OCI-LY3 (cell line): Measurements from ENCODE around the gene ELMO1.

ENCODE experiments used
- H2AFZ ChIP-seq: fragments of 200-600, 300-600 bp; shearing (Covaris generic); 2 replicates; pipeline ENCODE4 v1.6.0; 2014; ENCODE audit warnings: antibody characterized with exemption, low read depth, low read length
- H3K27ac ChIP-seq: fragments of 200-600, 300-600 bp; sonication (generic); 2 replicates; pipeline ENCODE4 v1.5.1; 2014; ENCODE audit warnings: mild to moderate bottlenecking, low read length, moderate library complexity, mixed read lengths
- H3K27me3 ChIP-seq: fragments of 200-600, 300-600 bp; sonication (generic); 2 replicates; pipeline ENCODE4 v1.6.1; 2014; ENCODE audit warnings: low read depth, low read length, mixed read lengths
- H3K36me3 ChIP-seq: fragments of 200-600, 300-600 bp; sonication (generic); replicated peaks from 2 replicates; pipeline ENCODE3; 2014; ENCODE audit warnings: low read depth, low read length, mixed read lengths
- H3K4me1 ChIP-seq: fragments of 300-600, 200-600 bp; sonication (generic); 2 replicates; pipeline ENCODE4 v1.6.1; 2014; ENCODE audit warnings: low read length, mixed read lengths
- H3K4me2 ChIP-seq: fragments of 200-600, 300-600 bp; sonication (generic); 2 replicates; pipeline ENCODE4 v1.6.1; 2014; ENCODE audit warnings: low read length, mixed read lengths
- H3K4me3 ChIP-seq: fragments of 300-600, 200-600 bp; sonication (generic); 2 replicates; pipeline ENCODE4 v1.5.1; 2014; ENCODE audit warnings: antibody characterized with exemption, mild to moderate bottlenecking, low read length, moderate library complexity
- H3K79me2 ChIP-seq: fragments of 300-600, 200-600 bp; shearing (Covaris generic); 2 replicates; pipeline ENCODE4 v1.6.1; 2014; ENCODE audit warnings: mild to moderate bottlenecking, low read length, mixed read lengths
- H3K9ac ChIP-seq: fragments of 300-600, 200-600 bp; shearing (Covaris generic); 2 replicates; pipeline ENCODE4 v1.6.0; 2014; ENCODE audit warnings: mild to moderate bottlenecking, low read length, moderate library complexity
- H3K9me3 ChIP-seq: fragments of 200-600, 300-600 bp; shearing (Covaris generic); 2 replicates; pipeline ENCODE4 v1.6.1; 2014; ENCODE audit warnings: low read length, mixed read lengths; ENCODE audit not compliant: insufficient read depth
- H4K20me1 ChIP-seq: fragments of 200-600, 300-600 bp; sonication (generic); 2 replicates; pipeline ENCODE4 v1.6.1; 2016; ENCODE audit warnings: low read length, mixed read lengths; ENCODE audit not compliant: insufficient read depth
- CTCF ChIP-seq: fragments of 200-600, 300-600 bp; sonication (generic); IDR thresholded peaks from 2 replicates; pipeline ENCODE4 v1.5.1; 2014; ENCODE audit warnings: antibody characterized with exemption, low read length, low read depth
- EZH2phosphoT487 ChIP-seq: fragments of 200-600 bp; shearing (Covaris generic); IDR thresholded peaks from 2 replicates; pipeline ENCODE4 v1.6.1; 2018; ENCODE audit warnings: antibody characterized with exemption, mixed run types, low read depth

Gene ELMO1

GRCh38 chr7:36958111-36958733, 490.4 kb downstream of the ELMO1 start:
- Histone ChIP-seq H3K27ac (no peak overlapping the region), H3K79me2 (peaks cover 21% of the 10 kb centered on the region), H3K27me3 (no peaks in the 10 kb centered on the region), H4K20me1 (peaks cover 65% of the 10 kb centered on the region), H3K4me2 (no peak overlapping the region), H3K9me3 (no peaks in the 10 kb centered on the region), H3K4me3 (no peak overlapping the region), H3K36me3 (no peaks in the 10 kb centered on the region), H3K9ac (no peak overlapping the region), H2AFZ (no peak overlapping the region), H3K4me1 (peaks cover 19% of the 10 kb centered on the region)
- TF ChIP-seq EZH2phosphoT487 (no peak), CTCF (no peak)

GRCh38 chr7:36957620-36958019, 491.0 kb downstream of the ELMO1 start:
- Histone ChIP-seq H3K4me3 (no peak overlapping the region), H3K36me3 (peaks cover under 1% of the 10 kb centered on the region), H3K4me2 (no peak overlapping the region), H3K27me3 (no peaks in the 10 kb centered on the region), H4K20me1 (peaks cover 65% of the 10 kb centered on the region), H3K27ac (no peak overlapping the region), H3K4me1 (peaks cover 23% of the 10 kb centered on the region), H3K79me2 (peaks cover 21% of the 10 kb centered on the region), H2AFZ (no peak overlapping the region), H3K9ac (no peak overlapping the region), H3K9me3 (no peaks in the 10 kb centered on the region)
- TF ChIP-seq CTCF (no peak), EZH2phosphoT487 (no peak)

- Histone ChIP-seq H3K79me2 (peaks cover 22% of the 10 kb centered on the region; the same call in 1 of the 2 replicates), H4K20me1 (peaks cover 64% of the 10 kb centered on the region), H3K36me3 (peaks cover 7% of the 10 kb centered on the region), H3K9ac (no peak overlapping the region), H3K4me1 (peaks cover 31% of the 10 kb centered on the region), H3K4me3 (no peak overlapping the region), H3K4me2 (no peak overlapping the region), H3K9me3 (no peaks in the 10 kb centered on the region), H3K27ac (no peak overlapping the region), H3K27me3 (no peaks in the 10 kb centered on the region), H2AFZ (no peak overlapping the region)
- TF ChIP-seq EZH2phosphoT487: no peak
- no peak for TF ChIP-seq CTCF
Observed at GRCh38 chr7:36956814-36957213, 491.9 kb downstream of the ELMO1 start.

GRCh38 chr7:36955456-36956129, 493.1 kb downstream of the ELMO1 start:
- Histone ChIP-seq H3K9me3 (no peaks in the 10 kb centered on the region), H3K4me3 (no peak overlapping the region), H3K27me3 (no peaks in the 10 kb centered on the region), H3K79me2 (0 out of 2 replicates have a peak, but pooled peaks cover 18% of the 10 kb centered on the region), H3K4me1 (peaks cover 43% of the 10 kb centered on the region), H3K27ac (no peak overlapping the region), H3K9ac (no peak overlapping the region), H3K4me2 (no peak overlapping the region), H3K36me3 (peaks cover 12% of the 10 kb centered on the region), H4K20me1 (peaks cover 69% of the 10 kb centered on the region), H2AFZ (no peak overlapping the region)
- TF ChIP-seq EZH2phosphoT487 (no peak), CTCF (no peak)
